Keratinocyte (primary cell): ENCODE results near the gene PAQR4.
A peak's percentile ranks its signal among the peaks of the same experiment; 100 is the strongest.

Experiments
- EZH2 ChIP-seq: IDR thresholded peaks from one replicate; pipeline ENCODE4 v1.6.1; 2012; ENCODE audit warnings: inconsistent platforms, mild to moderate bottlenecking, low read length, moderate library complexity
- TF ChIP-seq, protein P1 (sequence below), 3 experiments: IDR thresholded peaks in 1 of 3; conservative IDR thresholded peaks in 1 of 3; optimal IDR thresholded peaks in 1 of 3; 2 replicates in 2 of 3; 3 replicates in 1 of 3; pipeline versions ENCODE3 to v1.5.1; 2011; ENCODE audit warnings: low read length in 3 of 3, mild to moderate bottlenecking in 3 of 3, moderate library complexity in 2 of 3, control low read depth in 1 of 3, inconsistent platforms in 1 of 3; ENCODE audit not compliant: insufficient read depth in 2 of 3; ENCODE audit errors: extremely low read depth in 1 of 3

DNA sequence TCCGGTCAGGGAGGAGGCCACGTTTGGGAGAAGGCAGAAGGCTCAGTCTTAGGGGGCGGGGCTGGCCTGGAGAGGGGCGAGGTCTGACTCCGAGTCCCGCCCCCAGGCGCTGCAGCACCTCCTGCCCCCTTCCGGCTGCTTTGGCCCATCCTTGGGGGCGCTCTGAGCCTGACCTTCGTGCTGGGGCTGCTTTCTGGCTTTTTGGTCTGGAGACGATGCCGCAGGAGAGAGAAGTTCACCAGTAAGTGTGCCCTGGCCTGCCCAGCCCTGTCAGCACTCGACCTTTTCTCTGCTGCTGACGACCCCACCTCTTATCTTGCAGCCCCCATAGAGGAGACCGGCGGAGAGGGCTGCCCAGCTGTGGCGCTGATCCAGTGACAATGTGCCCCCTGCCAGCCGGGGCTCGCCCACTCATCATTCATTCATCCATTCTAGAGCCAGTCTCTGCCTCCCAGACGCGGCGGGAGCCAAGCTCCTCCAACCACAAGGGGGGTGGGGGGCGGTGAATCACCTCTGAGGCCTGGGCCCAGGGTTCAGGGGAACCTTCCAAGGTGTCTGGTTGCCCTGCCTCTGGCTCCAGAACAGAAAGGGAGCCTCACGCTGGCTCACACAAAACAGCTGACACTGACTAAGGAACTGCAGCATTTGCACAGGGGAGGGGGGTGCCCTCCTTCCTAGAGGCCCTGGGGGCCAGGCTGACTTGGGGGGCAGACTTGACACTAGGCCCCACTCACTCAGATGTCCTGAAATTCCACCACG is 52.5 kb downstream of the PAQR4 start:
- TF ChIP-seq, protein P1, sequence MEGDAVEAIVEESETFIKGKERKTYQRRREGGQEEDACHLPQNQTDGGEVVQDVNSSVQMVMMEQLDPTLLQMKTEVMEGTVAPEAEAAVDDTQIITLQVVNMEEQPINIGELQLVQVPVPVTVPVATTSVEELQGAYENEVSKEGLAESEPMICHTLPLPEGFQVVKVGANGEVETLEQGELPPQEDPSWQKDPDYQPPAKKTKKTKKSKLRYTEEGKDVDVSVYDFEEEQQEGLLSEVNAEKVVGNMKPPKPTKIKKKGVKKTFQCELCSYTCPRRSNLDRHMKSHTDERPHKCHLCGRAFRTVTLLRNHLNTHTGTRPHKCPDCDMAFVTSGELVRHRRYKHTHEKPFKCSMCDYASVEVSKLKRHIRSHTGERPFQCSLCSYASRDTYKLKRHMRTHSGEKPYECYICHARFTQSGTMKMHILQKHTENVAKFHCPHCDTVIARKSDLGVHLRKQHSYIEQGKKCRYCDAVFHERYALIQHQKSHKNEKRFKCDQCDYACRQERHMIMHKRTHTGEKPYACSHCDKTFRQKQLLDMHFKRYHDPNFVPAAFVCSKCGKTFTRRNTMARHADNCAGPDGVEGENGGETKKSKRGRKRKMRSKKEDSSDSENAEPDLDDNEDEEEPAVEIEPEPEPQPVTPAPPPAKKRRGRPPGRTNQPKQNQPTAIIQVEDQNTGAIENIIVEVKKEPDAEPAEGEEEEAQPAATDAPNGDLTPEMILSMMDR (optimal IDR thresholded peaks at IDR 0.05 in 1 of 3, IDR thresholded peaks at IDR 0.05 in 1 of 3, conservative IDR thresholded peaks at IDR 0.05 in 1 of 3; ENCODE audit: extremely low read depth in 1 of 3, insufficient read depth in 2 of 3, low read length in 3 of 3), result peak in 2 of 3 experiments; percentile 32 to 45
- TF ChIP-seq EZH2, result no peak
